NCI-H2227 (cell line): ENCODE measurements around the gene CST2.
"Not testable (repeated sequence)": the region's sequence is repeated elsewhere in the genome, so short reads cannot be mapped to it uniquely, and the experiment has no call there.

Experiments used
- DNase-seq: peaks from one replicate; lab custom pipeline; 2025; ENCODE audit not compliant: unreplicated experiment; lab: John Stamatoyannopoulos, UW

Gene CST2

GRCh38 chr20:23810349-23810748 lies 16.2 kb downstream of the CST2 start:
- not testable (repeated sequence) for DNase-seq

- DNase-seq = no peak
Measured at GRCh38 chr20:23800865-23801264, 25.7 kb downstream of the CST2 start.

DNA sequence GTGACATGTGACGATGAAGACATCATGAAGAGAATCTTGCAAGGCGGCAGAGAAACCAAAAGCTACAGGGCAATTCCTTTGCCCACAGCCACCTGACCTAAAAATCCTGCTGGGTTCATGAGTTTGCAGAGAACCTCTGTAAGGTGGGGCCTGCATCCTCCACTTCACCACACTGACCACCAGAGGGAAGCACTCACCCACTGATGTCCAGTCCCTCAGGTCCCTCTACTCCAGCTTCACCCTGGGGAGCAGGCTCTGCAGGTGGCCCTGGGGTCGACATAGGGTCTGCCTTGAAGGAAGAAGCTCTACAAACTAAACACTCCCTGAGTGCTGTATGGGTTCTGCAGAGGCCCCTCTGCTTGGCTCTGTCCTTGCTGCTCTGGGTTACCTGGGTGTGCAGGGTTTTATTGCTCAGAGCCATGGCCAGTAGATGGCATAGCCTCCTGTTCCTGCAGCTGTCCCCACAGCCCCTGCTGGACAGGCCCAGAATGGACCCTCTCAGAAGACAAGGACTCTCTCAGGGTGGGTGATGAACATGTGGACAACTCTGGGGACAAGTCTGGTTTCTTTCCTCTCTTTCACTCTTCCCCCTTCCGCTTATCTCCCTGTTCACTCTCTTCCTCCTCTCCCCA lies 27.2 kb downstream of the CST2 start:
- DNase-seq = not testable (repeated sequence)

DNA sequence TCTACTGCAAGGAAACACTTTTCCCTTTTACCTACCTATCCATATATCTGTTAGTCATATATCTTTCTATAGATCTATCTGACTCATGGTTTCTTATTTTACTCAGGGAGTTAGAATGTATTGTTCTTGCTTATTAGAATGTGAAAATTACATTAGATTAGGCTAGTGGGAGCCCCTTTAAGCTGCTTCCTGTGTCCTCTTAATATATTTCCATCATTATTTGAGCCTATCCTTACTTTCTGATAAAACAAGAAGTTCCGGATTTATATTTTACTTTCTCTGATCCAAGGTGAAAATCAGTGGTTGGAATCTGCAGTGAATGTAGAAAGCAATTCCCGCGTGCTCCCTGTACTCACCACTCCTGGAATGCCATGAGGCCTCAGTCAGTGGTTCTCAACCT lies 31.0 kb downstream of the CST2 start:
- DNase-seq = no peak

DNA sequence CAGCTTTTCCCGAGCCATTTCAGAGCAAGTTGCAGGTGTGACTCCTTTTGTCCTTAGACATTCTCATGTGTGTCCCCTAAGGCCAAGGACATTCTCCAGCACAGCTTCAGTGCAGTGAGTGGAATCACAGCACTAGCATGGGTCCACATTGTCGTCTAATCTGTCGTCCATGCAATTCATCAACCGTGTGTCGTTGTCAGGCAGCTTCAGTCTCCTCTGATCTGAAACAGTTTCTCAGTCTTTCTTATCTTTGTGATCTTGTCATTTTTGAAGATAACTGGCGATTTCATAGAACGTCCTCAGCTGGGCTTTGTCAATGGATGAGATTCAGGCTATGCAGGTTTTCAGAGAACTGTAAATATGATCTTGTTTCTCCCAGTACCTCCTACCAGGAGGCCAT lies 31.7 kb downstream of the CST2 start:
- DNase-seq = no peak

DNA sequence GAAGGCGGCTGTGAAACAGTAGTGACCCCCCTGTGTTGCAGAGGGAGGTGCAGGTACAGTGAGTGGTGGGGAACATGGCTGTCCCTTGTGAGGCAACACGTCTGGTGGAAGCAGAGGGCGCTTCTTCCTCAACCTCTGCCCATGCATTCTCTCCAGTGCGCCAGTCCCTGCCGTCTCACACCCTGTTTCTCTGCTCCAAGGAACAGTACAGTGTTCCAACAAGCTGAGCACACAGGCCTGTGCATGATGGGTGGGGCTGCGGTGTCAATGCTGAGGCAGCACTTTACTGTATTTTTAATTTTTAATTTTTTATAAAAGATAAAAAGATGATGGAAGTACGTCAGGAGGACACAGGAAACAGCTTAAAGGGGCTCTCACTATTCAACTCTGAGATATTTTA lies 32.5 kb downstream of the CST2 start:
- DNase-seq = no peak

- no peak for DNase-seq
Measured at GRCh38 chr20:23783447-23783846, 43.1 kb downstream of the CST2 start.

DNA sequence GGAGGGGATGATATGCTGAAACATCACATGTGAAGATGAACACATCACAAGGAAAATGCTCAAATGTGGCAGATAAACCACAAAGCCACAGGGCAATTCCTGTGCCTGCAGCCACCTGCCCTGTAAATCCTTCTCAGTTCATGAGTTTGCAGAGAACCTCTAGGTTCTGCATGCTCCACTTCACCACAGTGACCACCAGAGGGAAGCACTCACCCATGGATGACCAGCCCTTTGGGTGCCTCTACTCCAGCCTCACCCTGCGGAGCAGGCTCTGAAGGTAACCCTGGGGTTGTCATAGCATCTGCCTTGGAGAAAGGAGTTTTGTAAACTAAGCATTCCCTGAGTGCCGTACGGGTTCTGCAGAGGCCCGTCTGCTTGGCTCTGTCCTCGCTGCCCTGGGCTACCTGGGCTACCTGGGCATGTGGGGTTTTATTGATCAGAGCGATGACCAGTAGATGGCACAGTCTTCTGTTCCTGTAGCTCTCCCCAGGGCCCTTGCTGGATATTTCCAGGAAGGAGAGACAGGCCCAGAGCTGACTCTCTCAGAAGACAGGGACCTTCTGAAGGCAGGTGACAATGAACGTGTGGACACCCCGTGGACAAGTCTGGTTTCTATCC lies 44.1 kb downstream of the CST2 start:
- DNase-seq = no peak

- DNase-seq = not testable (repeated sequence)
Measured at GRCh38 chr20:23778676-23779075, 47.9 kb downstream of the CST2 start.

GRCh38 chr20:23777380-23777779 lies 49.1 kb downstream of the CST2 start:
- DNase-seq = not testable (repeated sequence)

DNA sequence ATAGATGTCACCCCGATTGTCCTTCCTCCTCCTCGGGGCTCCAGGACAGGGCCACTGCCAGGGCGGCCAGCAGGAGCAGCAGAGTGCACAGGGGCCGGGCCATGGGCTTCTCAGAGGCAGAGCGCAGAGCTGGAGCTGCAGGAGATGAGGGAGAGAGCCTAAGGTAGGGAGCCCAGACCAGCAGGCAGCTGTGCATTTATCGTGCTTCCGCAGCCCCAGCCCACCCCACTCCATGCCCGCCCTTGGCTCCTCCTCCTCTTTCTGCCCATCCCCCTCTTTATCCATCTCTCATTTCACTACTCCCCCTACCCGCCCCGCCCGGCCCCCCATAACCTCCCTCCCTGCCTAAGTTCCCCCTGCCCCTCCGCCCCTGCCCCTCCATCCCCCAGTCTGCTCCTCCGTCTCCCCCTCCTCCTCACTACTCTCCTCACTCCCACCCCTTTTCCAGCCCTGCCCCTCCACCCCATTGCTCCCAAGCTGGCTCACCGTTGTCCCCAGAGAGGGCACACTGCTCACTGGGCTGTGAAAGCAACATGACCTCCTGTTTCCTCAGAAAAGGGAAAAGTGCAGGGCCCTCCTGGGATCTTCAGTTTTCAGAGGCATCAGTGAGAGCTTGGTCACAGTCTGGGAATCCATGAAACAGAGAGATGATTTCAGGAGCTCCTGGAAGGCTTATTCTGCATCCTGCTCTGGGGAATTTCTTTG lies 50.3 kb downstream of the CST2 start:
- DNase-seq = no peak

DNA sequence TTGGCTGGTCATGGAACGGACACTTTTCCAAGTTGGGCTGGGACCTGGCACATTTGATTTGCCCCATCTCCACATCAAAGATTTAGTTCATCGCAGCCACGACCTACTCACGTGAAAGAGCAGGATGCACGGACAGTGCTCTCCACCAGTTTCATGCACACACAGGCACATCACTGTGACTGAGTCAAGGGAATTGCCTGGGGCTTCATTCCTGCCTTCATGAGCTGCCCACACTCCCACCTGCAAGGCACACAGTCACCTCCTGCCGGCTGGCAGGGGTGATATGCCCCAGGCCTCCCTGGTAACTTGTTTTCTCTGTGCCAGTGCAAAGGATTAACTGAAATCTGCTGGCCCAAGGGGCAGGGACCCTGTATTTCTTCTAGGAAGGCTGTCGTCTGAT lies 52.4 kb downstream of the CST2 start:
- DNase-seq = no peak
